HFFc6 (cell line): Measurements from ENCODE around the gene TAC1. TPM values are rescaled to one million over a fixed set of nuclear protein-coding genes. Genes with fewer than 3 reads are reported as not detected.

Experiments used
- DNase-seq: peaks from one replicate; pipeline ENCODE4 v3.0.0-alpha.2; 2018
- H3K27ac Mint-ChIP-seq: 2 replicates; pipeline ENCODE4 v1.8.0; 2020; ENCODE audit warnings: mild to moderate bottlenecking, mixed read lengths
- H3K27me3 Mint-ChIP-seq: 2 replicates; pipeline ENCODE4 v1.8.0; 2021; ENCODE audit warnings: mild to moderate bottlenecking, moderate library complexity, mixed read lengths; ENCODE audit not compliant: insufficient read depth
- H3K36me3 Mint-ChIP-seq: 2 replicates; pipeline ENCODE4 v1.8.0; 2021; ENCODE audit warnings: low read depth, mixed read lengths
- H3K4me1 Mint-ChIP-seq: 2 replicates; pipeline ENCODE4 v1.8.0; 2020; ENCODE audit warnings: low read depth, mixed read lengths
- H3K4me3 Mint-ChIP-seq: 2 replicates; pipeline ENCODE4 v1.8.0; 2020; ENCODE audit warnings: mild to moderate bottlenecking, moderate library complexity, mixed read lengths
- H3K9me3 Mint-ChIP-seq: 2 replicates; pipeline ENCODE4 v1.8.0; 2020; ENCODE audit warnings: mild to moderate bottlenecking, mixed read lengths
- long read RNA-seq: library from polyadenylated mRNA; unstranded; transcript quantifications from one replicate; pipeline ENCODE4 v2.0.0, GENCODE V29; 2019
- total RNA-seq, 6 experiments: library from RNA; stranded (reverse); fragmentation: NEBNext Ultra II Directional; extraction: Animal tissue kit (Norgen Biotek cat#: 25700); gene quantifications; 2 replicates in 1 of 6; 3 replicates in 5 of 6; pipeline ENCODE4 v1.2.3, GENCODE V29; 2021
- TF ChIP-seq, protein P1 (sequence below): fragments of 200-600 bp; sonication (generic); IDR thresholded peaks from 2 replicates; pipeline ENCODE4 v1.5.0; 2021; ENCODE audit warnings: antibody characterized with exemption, mild to moderate bottlenecking

The TAC1 gene, protein sequence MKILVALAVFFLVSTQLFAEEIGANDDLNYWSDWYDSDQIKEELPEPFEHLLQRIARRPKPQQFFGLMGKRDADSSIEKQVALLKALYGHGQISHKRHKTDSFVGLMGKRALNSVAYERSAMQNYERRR
- not detected for total RNA-seq
- long read RNA-seq, result 0 reads

DNA sequence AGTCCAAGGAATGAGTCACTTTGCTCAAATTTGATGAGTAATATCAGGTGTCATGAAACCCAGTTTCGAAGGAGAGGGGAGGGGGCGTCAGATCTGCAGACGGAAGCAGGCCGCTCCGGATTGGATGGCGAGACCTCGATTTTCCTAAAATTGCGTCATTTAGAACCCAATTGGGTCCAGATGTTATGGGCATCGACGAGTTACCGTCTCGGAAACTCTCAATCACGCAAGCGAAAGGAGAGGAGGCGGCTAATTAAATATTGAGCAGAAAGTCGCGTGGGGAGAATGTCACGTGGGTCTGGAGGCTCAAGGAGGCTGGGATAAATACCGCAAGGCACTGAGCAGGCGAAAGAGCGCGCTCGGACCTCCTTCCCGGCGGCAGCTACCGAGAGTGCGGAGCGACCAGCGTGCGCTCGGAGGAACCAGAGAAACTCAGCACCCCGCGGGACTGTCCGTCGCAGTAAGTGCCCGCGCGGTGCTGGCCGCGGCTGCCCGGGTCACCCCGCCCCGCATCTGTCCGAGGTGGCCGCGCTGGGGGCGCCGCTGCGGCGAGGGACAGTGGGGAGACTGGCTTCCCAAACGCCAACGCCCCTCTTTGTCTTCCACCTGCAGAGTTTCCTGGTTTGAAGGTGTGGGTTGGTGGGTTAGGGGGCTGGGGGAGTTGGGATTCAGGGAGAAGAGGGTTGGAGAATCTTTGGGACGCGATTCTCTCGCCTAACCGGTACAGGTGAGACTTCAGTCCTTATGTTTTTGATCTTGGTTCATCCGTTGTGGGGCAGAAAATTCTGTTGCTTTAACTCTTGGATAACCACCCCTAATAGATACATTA lies at the start of gene TAC1:
Gene TAC1 (plus strand): TSS at position 351 of the 829 bp plus-strand sequence. CDS start 527 bp downstream, outside the sequence.
- TF ChIP-seq, protein P1, sequence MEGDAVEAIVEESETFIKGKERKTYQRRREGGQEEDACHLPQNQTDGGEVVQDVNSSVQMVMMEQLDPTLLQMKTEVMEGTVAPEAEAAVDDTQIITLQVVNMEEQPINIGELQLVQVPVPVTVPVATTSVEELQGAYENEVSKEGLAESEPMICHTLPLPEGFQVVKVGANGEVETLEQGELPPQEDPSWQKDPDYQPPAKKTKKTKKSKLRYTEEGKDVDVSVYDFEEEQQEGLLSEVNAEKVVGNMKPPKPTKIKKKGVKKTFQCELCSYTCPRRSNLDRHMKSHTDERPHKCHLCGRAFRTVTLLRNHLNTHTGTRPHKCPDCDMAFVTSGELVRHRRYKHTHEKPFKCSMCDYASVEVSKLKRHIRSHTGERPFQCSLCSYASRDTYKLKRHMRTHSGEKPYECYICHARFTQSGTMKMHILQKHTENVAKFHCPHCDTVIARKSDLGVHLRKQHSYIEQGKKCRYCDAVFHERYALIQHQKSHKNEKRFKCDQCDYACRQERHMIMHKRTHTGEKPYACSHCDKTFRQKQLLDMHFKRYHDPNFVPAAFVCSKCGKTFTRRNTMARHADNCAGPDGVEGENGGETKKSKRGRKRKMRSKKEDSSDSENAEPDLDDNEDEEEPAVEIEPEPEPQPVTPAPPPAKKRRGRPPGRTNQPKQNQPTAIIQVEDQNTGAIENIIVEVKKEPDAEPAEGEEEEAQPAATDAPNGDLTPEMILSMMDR, result no peak
- Mint-ChIP-seq H3K27ac (no peak within 1 kb of the TSS), H3K27me3 (peaks cover 6% of the 10 kb centered on the region)

DNA sequence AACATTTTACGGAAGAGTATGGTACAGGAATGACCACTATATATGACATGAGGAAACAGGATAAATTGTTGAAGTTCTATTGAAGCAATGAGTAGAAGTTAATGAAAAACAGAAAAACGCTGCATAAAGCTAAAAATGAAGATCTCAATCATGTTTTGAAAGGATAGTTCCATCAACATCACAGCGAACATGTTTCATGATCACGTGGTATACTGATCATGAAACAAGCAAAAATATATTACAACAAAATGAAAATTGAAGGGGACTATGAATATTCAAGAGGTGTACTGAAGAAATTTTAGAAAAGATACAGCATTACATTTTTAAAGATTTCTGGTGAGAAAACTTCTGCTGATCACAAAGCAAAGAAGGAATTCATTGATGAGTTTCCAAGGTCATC lies 45.9 kb upstream of the TAC1 start:
- no peaks in the 10 kb centered on the region; the same call in 1 of the 2 replicates for H3K27me3 Mint-ChIP-seq

More for the DNA sequence above, at the start of gene TAC1:
- no peaks in the 10 kb centered on the region for H3K36me3 Mint-ChIP-seq
- H3K9me3 Mint-ChIP-seq, result peaks cover 11% of the 10 kb centered on the region
- H3K4me3 Mint-ChIP-seq, result no peak within 1 kb of the TSS
- no peaks in the 10 kb centered on the region for H3K4me1 Mint-ChIP-seq
- DNase-seq, result no peak

DNA sequence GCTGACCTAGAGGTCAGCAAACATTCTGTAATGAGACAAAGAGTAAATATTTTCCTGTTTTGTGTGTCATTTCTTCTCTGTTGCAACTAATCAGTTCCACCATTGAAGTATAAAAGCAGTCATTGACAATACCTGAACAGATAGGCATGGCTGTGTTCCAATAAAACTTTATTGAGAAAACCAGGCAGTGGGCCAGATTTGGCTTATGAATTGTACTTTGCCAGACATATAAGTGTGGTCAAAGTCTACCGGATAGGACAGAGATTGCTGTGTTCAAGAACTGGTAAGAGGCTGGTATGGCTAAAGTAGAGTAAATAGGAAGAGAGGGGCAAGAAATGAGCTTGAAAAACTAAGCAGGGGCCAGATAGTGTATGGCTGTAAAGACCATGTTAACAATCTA lies 38.3 kb upstream of the TAC1 start:
- Mint-ChIP-seq H3K4me1 (no peaks in the 10 kb centered on the region), H3K9me3 (peaks cover 33% of the 10 kb centered on the region)
- TF ChIP-seq, protein P1, result no peak

More for the DNA sequence above, 45.9 kb upstream of the TAC1 start:
- Mint-ChIP-seq H3K4me1 (no peaks in the 10 kb centered on the region), H3K9me3 (peaks cover 52% of the 10 kb centered on the region), H3K36me3 (no peaks in the 10 kb centered on the region), H3K4me3 (no peak overlapping the region), H3K27ac (no peak overlapping the region)
- no peak for DNase-seq
- TF ChIP-seq, protein P1, result no peak

DNA sequence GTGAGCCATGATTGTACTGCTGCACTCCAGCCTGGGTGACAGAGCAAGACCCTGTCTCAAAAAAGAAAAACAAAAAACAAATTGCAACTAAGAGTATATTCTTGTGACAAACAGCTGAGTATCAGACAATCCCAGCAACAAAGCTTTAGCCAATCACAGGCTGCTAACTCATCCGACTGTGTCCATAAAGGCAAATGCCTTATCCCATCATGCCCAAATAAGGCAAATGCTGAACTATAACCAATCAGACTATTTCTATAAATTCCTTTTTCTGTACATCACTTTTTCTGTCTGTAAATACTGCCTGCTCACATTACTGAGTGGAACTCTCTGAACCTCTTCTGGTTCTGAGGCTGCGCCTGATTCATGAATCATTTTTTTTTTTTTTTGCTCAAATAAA lies 37.5 kb upstream of the TAC1 start:
- DNase-seq, result no peak
- H3K36me3 Mint-ChIP-seq, result no peaks in the 10 kb centered on the region
- H3K4me1 Mint-ChIP-seq, result no peaks in the 10 kb centered on the region
- TF ChIP-seq, protein P1, result no peak
- H3K27me3 Mint-ChIP-seq, result no peaks in the 10 kb centered on the region
- no peak overlapping the region for H3K27ac Mint-ChIP-seq
- H3K4me3 Mint-ChIP-seq, result no peak overlapping the region
- H3K9me3 Mint-ChIP-seq, result peaks cover 26% of the 10 kb centered on the region

More for the DNA sequence above, 38.3 kb upstream of the TAC1 start:
- no peak overlapping the region for H3K4me3 Mint-ChIP-seq
- no peaks in the 10 kb centered on the region for H3K27me3 Mint-ChIP-seq
- H3K27ac Mint-ChIP-seq, result no peak overlapping the region
- no peaks in the 10 kb centered on the region for H3K36me3 Mint-ChIP-seq
- DNase-seq, result no peak

DNA sequence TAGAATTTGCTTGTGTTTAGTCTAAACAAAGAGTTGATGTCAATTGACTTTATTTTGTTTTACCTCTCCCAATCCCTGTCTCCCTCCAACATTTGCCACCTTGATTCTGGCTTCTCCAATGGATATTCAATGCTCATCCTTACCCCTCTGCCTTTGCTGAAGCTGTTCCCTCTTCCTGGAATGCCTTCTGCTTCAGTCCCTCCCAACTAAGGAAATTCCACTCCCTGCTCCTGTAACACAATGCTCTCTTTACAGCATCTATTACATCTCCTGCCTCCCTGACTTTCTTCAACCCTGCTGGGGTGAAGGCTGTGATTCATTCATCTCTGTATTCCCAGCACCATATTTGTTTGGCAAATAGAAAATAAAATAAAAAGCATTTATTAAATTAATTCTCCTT lies 34.5 kb upstream of the TAC1 start:
- TF ChIP-seq, protein P1, result no peak
- Mint-ChIP-seq H3K4me1 (no peaks in the 10 kb centered on the region), H3K27me3 (no peaks in the 10 kb centered on the region; the same call in 1 of the 2 replicates), H3K36me3 (no peaks in the 10 kb centered on the region; the same call in 1 of the 2 replicates), H3K27ac (no peak overlapping the region), H3K9me3 (peaks cover 38% of the 10 kb centered on the region), H3K4me3 (no peak overlapping the region)
- no peak for DNase-seq
